HT1080 (cell line): ENCODE data around the gene RPTOR. TPM values are rescaled to one million over a fixed set of nuclear protein-coding genes. Genes with fewer than 3 reads are reported as not detected.

Source experiments
- DNase-seq: peaks from one replicate; pipeline ENCODE4 v3.0.0-alpha.2; 2015; ENCODE audit warnings: low read depth
- total RNA-seq: library from RNA; depleted of rRNA; stranded (reverse); fragments of >200 nt; shearing (Covaris generic); gene quantifications from 2 replicates; pipeline ENCODE4 v1.2.3, GENCODE V29; 2014

Gene RPTOR
- total RNA-seq, 1 experiment from 2014 or later = 18.5 TPM

DNA sequence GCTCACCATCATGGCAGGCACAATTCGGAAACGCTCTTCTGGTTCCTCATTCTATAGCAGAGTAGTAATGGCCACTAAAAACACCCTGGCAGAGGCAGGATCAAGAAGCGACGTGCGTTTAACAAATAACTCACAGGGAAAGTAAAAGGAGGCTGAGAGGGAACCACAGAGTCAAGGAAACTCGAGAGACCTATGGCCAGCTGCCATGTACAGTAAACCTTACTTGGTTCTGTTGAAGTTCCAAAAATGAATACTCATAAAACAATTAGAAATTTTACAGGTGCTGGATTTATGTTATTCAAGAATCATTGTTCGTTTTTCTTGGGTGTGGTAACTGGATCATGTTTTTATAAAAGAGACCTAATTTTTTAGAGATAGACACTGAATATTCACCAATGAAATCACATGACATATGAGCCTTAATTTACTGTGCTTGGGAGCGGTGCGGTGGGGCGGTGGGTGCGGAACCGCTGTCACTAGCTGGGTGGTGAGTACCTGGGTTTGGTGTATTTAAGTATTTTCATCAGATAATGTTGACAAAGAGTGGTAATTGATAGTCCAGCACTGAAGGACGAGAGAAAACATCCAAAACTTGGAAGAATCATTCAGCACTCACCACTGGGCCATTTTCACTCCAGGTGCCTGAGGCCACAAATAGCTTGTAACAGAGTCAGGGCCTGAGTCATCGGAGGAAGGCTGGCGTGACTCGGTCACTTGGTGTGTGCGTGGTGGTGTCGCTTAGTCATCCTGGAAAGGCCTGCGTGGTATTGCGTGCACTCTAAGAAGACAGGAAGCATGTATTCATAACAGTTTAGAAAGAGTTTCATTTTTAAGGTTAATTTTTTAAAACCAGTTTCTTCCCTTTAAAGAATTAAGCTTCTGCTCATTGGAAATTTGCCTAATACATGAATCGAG, 311.6 kb downstream of the RPTOR start:
- DNase-seq = peak; percentile 95

DNA sequence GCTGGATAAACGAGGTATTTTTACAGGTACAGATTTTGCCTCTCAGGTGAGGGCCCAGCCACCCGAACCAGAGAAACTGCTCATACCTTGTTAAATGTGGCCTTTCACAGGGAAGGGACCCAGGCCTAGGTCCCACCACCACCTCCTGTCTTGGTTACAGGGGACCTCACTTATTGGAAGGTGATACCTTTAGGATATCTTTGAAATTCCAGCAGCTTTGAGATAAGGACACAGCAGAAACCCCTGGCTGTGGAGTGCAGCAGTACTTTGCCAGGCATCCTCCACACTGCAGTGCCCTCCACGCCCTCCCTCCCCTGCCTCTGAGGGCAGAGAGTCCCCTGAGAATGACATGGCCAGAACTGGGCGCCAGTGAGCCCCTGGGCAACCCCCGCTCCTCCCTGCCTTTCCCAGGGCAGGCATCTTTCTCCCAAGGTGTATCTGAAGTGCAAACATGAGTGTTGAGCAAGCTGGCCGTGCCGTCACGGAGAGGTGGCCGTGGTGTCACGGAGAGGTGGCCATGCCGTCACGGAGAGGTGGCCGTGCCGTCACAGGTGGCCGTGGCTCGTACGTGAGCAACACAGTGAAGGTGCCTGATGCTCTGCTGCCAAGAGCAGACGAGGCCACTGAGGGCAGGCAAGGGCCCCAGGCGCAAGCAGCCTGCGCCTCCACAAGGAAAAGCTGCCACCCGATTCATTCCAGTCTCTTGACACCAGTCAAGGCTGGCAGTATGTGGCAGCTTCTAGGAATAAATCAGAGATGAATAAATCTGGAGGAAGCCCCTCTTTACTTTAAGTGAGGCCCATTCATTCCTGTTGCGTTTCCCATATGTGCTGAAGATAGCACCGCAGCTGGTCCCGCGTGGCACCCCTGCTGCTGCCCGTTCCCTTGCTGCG, 312.5 kb downstream of the RPTOR start:
- no peak for DNase-seq

DNA sequence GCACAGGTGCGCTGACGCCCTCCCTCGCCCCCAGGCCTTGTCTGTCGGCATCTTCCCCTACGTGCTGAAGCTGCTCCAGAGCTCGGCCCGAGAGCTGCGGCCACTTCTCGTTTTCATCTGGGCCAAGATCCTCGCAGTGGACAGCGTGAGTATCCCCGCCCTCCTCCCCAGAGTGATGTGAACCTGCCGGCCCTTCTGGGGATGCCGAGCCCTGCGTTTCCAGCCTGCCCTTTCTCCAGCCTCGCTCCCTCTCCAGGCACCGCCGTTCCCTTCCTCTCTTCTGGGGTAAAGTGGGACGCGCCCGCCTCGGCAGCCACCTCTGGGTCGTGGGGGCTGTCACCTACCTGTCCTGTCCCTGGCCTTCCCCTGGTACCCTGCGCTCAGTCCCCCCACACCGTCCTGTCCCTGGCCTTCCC, 313.1 kb downstream of the RPTOR start:
- DNase-seq = no peak

DNA sequence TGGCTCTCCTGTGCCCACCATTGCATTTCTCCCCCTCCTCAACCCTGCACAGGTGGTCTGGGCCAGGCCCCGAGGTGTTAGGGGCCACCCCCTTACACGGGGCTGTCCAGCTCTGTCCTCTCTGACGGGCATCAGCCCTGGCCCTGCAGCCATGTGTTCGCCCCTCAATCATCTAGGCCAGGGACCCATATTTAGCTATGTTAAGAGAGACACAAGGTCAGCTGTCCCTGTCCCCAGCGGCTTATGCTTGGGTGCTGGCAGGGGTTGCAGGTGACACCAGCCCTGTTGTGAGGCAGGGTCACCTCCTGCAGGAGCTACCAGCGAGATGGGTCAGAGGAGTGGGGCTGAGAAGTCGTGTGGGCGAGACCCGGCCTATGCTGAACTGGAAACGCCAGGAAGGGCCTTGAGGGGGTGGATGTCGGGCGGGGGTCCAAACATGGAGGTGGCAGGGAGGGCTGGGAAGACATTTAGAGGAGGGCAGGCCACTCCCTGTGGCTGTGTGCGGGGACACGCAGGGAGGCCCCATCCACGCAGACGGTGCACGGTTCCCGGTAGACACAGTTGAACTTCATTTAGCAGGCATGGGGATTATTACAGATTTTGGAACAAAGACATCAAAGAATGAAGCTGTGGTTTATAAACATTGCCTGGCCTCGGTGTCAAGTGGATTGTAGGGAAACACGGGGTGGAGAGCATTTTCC, 313.8 kb downstream of the RPTOR start:
- no peak for DNase-seq

DNA sequence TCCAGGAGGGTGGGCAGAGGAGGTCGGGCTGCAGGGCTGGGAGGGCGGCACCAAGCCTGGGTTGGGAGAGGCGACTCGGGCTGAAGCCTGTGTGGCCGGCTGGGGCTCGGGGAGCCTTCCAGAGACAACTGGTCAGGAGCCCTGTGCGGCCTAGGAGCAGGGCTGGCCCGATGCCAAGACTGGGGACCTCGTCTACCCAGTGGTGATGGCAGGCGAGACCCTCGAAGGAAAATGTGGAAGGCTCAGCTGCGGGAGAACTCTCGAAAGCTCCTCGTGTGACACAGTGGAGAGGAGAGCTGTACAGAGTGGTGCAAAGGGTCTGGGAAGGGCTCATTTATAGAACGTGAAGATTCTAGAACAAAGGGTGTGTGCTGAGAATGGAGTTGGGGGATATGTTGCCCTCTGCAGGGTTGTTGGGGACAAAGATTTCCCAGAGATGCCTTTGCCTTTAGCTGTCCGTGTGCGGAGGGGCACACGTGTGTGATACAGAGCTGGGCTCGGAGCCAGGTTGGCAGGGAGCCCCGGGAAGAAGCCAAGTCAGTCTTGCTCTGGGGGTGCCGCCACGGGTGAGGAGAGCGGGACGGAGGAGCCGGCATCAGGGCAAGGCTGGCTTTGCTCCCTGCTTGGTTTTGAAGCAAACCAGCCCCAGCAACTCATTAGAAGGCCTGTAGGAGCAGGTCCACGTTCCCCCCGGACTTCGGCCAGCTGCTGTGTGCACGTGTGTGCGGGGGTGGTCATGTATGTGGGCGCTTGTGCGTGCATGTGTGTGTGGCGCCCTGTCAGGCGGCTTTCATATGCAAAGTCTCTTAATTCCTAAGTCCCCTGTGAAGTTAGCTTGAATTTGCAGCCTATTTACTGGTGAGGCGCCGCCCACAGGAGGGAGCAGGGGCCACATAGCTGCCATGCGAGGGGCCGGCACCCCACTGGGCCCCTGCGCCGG, 314.6 kb downstream of the RPTOR start:
- DNase-seq = peak; percentile 38

DNA sequence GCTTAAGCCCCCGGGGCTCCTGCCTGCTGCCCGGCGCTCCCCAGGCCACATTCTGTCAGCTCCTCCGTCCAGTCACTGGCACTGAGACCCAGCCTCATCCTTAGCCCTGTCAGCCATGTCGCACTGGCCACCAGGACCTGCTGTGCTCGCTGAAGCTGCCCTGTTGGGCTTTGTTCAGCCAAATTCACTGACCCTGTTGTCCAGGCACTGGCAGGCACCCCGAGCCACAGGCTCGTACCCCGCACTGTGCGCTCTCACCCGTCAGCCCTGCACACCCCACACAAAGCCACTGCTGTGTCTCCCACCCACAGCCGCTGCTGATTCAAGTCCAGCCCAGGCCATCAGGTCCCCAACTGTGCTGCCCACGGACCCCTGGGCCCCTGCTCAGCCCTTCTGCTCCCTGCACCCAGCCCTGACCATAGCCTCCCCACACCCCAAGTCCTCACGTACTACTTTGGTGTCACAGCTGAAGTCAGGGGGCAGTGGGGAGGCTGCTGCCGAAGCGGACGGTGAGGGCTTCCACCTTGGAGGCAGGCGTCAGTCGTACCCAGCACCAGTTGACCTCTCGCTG, 315.5 kb downstream of the RPTOR start:
- DNase-seq = no peak

DNA sequence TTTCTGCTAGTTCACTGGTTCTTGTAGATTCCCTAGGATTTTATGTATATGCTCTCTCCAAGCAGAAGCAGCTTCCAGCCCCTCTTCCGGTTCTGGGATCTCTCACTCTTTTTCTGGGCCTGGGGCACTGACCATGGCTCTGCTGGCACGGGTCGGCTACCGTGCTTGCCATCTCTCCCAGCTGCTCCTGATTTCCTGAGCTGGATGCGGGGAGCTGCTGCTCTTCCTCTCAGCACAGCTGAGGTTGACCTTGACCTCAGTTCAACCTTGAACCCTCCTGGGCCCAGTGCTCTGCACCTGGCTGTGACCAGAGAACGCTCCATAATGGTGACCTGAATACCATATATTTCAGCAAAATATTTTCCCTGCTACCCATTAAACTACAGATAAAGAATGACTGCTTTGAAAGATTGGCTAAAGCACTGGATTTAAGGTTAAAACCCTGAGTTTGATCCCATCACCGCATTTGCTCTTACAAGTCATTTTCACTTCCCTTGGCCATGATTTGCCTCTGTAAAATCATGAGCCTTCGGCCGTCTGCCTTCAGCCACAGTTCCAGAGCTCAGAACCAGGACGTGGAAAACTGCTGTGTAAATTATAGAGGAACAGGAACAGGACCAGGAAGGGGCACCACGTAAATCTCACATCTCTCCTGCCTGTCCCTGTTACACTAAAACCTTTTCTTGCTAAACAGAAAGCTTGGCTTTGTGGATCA, 316.2 kb downstream of the RPTOR start:
- no peak for DNase-seq

DNA sequence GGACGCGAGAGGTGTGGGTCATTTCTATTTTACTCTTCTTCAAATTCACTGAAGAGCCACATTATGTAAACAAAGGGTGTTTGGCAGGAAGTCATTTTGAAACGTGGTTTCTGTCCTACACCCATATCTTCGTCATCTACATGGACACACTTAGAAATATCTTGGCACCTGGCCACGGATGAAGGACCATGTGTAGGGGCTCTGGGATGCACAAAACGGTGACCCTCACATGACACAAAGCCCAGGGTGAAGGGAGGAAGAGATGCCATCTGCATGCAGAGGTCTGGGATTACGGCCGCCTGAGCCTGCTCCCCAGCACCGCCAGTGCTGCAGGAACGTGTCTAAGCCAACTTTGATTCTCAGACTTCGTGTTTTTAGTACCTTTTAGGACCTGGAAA, 316.8 kb downstream of the RPTOR start:
- DNase-seq = no peak

DNA sequence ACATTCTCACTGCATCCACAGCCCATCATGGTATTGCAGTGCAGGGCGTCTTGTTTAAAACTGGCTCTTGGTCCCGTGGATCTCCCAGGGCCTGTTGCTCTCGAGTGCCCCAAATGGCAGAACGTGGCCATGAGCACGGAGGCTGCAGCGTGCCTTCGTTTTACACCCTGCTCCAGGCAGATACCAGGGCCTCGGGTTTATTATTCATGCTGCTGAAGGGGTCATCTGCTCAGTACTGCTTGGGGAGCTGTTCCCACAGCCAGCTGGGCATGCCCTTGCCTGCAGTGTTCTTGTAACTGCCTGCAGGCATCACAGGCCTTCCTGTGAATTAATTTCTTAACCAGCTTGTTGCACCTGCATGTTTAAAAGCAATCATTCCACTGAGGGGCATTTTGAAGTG, 317.3 kb downstream of the RPTOR start:
- no peak for DNase-seq

DNA sequence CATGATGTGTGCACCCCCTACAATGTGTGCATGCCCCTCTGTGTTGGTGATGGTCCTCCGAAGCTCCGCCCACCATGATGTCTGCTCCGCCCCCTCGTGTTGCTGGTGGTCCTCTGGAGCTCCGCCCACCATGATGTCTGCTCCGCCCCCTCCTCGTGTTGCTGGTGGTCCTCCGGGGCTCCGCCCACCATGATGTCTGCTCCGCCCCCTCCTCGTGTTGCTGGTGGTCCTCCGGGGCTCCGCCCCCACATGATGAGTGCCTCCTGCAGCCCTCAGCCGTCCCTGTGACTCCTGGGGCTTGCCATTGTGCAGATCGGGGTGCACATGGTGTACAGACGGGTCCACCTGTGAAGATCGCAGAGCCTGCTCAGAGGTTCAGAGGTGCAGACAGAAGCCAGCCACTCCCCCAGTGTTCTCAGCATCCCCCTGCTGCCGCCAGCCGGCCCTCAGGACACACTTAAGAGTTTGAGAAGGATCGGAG, 317.9 kb downstream of the RPTOR start:
- no peak for DNase-seq

DNA sequence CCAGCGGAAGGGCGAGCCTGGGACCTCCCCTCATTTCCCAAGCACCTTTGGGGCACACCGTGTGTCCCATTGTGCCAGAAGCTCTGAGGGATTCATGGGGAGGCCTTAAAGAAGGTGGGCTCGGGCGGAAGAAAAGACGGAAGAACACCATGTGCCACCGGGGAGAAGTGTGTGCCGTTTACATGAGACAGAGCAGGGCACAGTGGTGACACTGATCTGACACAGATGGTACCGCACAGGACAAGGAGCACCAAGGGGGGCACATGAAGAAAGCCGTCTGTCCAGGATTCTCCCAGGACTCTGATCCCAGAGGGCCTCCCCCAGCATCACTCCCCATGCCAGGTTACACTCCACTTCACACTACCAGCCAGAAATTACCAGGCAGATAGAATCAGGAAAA, 318.3 kb downstream of the RPTOR start:
- no peak for DNase-seq

DNA sequence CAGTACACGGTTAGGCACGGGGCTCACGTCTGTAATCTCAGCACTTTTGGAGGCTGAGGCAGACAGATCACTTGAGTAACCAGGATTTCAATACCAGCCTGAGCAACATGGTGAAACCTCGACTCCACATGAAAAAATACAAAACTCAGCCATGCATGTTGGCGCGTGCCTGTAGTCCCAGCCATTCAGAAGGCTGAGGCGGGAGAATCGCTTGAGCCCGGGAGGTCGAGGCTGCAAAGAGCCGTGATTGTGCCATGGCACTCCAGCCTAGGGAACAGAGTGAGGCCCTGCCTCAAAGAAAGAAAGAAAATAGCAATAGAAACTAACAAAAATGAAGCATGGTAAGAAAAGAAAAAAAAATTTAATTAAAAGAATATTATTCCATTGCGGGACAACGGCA, 319.0 kb downstream of the RPTOR start:
- no peak for DNase-seq

DNA sequence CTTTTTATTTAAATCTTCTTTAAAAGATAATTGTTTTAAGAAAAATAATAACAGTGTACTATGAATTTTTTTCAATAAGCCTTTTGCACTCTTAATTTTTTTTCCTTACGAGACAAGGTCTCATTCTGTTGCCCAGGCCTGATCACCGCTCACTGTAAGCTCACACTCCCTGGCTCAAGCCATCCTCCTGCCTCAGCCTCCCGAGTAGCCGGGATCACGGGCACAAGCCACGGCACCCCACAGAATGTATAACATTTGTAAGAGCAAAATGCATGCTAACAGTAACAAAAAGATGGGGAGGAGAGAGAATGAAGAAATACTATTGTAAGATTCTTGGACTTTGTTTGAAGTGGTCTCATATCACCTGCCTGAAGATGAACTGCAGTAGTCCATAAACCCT, 320.1 kb downstream of the RPTOR start:
- no peak for DNase-seq

DNA sequence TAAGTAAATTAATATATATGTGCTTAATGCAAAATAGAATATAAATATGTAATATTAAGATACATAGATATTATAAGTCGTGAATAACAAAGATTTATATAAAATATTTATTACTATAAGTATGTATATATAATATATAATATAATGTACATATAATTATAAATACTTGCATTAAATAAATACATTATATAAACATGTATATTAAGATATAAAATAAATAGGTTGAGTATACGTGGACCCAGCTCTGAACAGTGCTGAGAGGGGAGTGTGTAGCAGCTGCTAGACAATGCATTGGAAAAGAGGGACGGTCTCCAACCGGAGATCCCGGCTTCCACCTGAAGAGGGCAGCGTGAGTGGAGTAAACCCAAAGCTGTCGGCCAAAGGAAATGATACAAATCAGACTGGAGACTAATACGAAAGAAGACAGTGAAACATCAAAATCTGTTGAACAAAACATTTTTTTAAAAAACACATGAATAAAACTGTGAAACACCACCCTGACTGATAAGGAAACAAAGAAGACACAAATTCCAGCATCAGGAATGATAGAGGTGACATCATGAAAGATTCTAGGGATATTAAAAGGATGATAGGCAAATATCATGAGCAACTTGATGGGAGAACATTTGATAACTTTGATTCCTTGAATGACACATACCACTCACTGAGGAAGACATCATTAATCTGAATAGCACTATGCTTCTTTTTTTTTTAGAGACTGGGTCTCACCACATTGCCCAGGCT, 321.6 kb downstream of the RPTOR start:
- peak; percentile 67 for DNase-seq

DNA sequence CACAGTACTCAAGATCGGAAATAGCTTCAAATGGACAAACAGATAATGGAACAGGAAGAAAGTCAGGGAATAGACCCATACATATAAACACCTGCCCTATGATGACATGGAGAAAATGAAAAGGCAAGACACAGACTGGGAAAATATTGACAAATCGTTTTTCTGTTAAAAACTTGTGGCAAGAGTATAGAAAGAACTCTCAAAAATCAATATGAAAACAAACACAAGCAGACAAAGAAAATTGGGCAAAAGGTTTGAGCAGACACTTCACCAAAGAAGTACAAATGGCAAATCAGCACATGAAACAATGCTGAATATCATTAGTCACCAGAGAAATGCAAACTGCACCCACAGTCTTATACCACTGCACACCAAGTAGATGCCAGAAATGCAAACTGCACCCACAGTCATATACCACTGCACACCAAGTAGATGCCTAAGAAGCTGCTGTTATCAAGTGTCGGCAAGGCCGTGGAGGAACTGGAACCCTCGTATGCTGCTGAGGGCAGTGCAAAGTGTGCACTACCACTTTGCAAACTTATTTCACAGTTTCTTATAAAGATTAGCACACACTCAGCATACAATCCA, 323.5 kb downstream of the RPTOR start:
- no peak for DNase-seq

DNA sequence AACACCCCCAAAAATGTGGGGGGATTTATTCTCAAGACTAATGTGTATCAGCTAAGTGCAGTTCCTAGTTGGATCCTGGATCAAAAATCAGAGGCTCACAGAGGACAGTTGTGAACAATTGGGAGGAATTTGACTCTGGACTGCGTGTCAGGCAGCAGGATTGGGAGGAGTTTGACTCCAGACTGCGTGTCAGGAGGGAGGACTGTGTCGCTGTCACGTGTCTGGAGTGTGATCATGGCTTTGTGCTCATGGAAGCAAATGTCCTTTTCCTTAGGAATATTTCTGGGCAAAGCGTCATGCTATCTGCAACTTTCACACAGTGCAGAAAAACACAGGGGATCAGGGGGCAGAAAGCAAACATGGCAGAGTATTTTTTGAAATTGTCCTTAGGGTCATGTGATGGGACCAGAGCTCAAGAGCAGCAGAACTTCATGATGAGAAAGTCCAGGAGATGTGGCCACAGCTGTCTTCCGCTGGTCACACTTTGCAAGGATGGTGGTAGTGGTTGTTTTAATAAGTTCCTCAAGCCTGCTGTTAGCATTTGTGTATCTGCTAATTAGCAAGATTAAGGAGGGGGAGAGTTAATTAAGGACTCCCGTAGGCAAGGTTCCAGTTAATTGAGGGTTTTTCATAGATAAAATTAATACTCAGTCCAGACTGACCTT, 325.0 kb downstream of the RPTOR start:
- no peak for DNase-seq

DNA sequence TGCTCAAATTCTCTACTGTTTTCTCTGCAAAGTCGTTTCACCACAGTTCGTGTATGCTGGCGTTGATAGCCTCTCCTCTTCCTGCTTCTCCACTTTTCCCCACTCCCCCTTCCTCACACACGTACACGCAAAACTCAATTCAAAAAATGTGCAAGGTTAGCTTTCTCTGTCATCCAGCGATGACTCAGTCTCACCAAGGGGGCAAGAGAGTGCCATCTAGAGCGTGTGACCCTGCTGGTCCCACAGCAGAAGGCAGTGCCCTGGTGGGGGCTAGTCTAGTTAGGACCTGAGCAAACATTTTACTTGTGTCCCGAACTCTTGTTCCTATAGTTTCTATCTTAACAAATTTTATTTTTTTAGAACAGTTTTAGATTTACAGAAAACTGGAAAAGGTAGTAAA, 325.8 kb downstream of the RPTOR start:
- no peak for DNase-seq

DNA sequence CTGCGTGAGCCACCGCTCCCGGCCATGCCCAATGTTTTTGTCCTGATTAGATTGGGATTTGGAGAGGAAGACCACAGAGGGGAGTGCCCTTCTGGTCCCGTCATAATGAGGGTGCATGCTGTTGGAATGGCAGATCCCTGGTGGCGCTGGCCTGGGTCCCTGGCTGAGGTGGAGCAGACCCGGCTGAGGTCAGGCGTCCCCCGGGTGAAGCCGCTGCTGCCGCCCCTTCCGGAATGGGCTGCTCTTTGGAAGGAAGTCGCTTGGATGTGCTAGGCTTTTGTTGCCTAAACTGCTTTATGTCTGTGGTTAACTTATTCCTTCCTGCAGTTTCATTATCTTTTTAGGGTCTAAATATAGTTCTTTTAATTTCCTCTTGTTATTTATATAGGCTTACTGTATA, 326.7 kb downstream of the RPTOR start:
- no peak for DNase-seq
